ENCODE data around the gene TNS4. TPM values are rescaled to one million over a fixed set of nuclear protein-coding genes. Genes with fewer than 3 reads are reported as not detected.
A peak's percentile ranks its signal among the peaks of the same experiment; 100 is the strongest.

Gene TNS4, protein sequence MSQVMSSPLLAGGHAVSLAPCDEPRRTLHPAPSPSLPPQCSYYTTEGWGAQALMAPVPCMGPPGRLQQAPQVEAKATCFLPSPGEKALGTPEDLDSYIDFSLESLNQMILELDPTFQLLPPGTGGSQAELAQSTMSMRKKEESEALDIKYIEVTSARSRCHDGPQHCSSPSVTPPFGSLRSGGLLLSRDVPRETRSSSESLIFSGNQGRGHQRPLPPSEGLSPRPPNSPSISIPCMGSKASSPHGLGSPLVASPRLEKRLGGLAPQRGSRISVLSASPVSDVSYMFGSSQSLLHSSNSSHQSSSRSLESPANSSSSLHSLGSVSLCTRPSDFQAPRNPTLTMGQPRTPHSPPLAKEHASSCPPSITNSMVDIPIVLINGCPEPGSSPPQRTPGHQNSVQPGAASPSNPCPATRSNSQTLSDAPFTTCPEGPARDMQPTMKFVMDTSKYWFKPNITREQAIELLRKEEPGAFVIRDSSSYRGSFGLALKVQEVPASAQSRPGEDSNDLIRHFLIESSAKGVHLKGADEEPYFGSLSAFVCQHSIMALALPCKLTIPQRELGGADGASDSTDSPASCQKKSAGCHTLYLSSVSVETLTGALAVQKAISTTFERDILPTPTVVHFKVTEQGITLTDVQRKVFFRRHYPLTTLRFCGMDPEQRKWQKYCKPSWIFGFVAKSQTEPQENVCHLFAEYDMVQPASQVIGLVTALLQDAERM
- not detected in 2 replicates for total RNA-seq (ENCODE audit: low replicate concordance)

GRCh38 chr17:40501499-40501911, at the start of gene TNS4:
TSS of gene TNS4 (minus strand) at chr17:40501623. CDS start at chr17:40496425, 5,198 bp downstream.
- Histone ChIP-seq H3F3A (ENCODE audit: low read depth) (no peaks in the 10 kb centered on the region), H3K4me1 (peaks cover 2% of the 10 kb centered on the region), H3K4me3 (no peak within 1 kb of the TSS), H2AFZ (replicated peaks) (no peak within 1 kb of the TSS), H3K79me2 (ENCODE audit: low read depth) (no peaks in the 10 kb centered on the region), H3K9me3 (ENCODE audit: low read depth) (no peaks in the 10 kb centered on the region), H3K36me3 (no peaks in the 10 kb centered on the region), H3K27me3 (peaks cover 7% of the 10 kb centered on the region), H4K20me1 (ENCODE audit: low read depth) (no peaks in the 10 kb centered on the region), H3K9ac (no peak within 1 kb of the TSS), H3K27ac (no peak within 1 kb of the TSS), H3K4me2 (no peak within 1 kb of the TSS)
- peaks cover 14% of the 10 kb centered on the region for H3K4me1 Mint-ChIP-seq
- H3K4me3 Mint-ChIP-seq = no peak within 1 kb of the TSS
- no peak for DNase-seq (ENCODE audit: low spot score)
- TF ChIP-seq, protein P1, sequence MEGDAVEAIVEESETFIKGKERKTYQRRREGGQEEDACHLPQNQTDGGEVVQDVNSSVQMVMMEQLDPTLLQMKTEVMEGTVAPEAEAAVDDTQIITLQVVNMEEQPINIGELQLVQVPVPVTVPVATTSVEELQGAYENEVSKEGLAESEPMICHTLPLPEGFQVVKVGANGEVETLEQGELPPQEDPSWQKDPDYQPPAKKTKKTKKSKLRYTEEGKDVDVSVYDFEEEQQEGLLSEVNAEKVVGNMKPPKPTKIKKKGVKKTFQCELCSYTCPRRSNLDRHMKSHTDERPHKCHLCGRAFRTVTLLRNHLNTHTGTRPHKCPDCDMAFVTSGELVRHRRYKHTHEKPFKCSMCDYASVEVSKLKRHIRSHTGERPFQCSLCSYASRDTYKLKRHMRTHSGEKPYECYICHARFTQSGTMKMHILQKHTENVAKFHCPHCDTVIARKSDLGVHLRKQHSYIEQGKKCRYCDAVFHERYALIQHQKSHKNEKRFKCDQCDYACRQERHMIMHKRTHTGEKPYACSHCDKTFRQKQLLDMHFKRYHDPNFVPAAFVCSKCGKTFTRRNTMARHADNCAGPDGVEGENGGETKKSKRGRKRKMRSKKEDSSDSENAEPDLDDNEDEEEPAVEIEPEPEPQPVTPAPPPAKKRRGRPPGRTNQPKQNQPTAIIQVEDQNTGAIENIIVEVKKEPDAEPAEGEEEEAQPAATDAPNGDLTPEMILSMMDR (IDR thresholded peaks at IDR 0.05) = no peak
- TF ChIP-seq EZH2phosphoT487 (IDR thresholded peaks at IDR 0.05) (no peak), EZH2 (IDR thresholded peaks at IDR 0.05) (no peak)
- peaks cover 7% of the 10 kb centered on the region for H3K27me3 Mint-ChIP-seq (ENCODE audit: insufficient read depth, low read depth)
- no peaks in the 10 kb centered on the region for H3K9me3 Mint-ChIP-seq
- peak within 1 kb of the TSS; percentile 22 for H3K27ac Mint-ChIP-seq
- H3K36me3 Mint-ChIP-seq = no peaks in the 10 kb centered on the region

GRCh38 chr17:40550608-40551007, 49.2 kb upstream of the TNS4 start:
- Histone ChIP-seq H3K4me3 (no peak overlapping the region), H3F3A (ENCODE audit: low read depth) (no peaks in the 10 kb centered on the region), H2AFZ (replicated peaks) (no peak overlapping the region), H3K9me3 (ENCODE audit: low read depth) (no peaks in the 10 kb centered on the region), H3K4me2 (no peak overlapping the region), H3K27ac (no peak overlapping the region), H3K9ac (no peak overlapping the region), H3K36me3 (no peaks in the 10 kb centered on the region), H3K79me2 (ENCODE audit: low read depth) (no peaks in the 10 kb centered on the region), H3K27me3 (no peaks in the 10 kb centered on the region), H3K4me1 (peaks cover 17% of the 10 kb centered on the region), H4K20me1 (ENCODE audit: low read depth) (no peaks in the 10 kb centered on the region)
- H3K4me3 Mint-ChIP-seq = no peak overlapping the region
- no peaks in the 10 kb centered on the region for H3K36me3 Mint-ChIP-seq
- TF ChIP-seq EZH2 (IDR thresholded peaks at IDR 0.05) (no peak), EZH2phosphoT487 (IDR thresholded peaks at IDR 0.05) (no peak)
- TF ChIP-seq, protein P1 (IDR thresholded peaks at IDR 0.05) = no peak
- no peak for DNase-seq (ENCODE audit: low spot score)
- H3K27ac Mint-ChIP-seq = no peak overlapping the region
- H3K4me1 Mint-ChIP-seq = peaks cover 29% of the 10 kb centered on the region
- no peaks in the 10 kb centered on the region for H3K9me3 Mint-ChIP-seq
- H3K27me3 Mint-ChIP-seq (ENCODE audit: insufficient read depth, low read depth) = peaks cover 7% of the 10 kb centered on the region

- Histone ChIP-seq H3K27me3 (no peaks in the 10 kb centered on the region), H3K27ac (no peak overlapping the region), H3K9me3 (ENCODE audit: low read depth) (no peaks in the 10 kb centered on the region), H3K36me3 (no peaks in the 10 kb centered on the region), H3K4me3 (no peak overlapping the region), H4K20me1 (ENCODE audit: low read depth) (no peaks in the 10 kb centered on the region), H3F3A (ENCODE audit: low read depth) (no peaks in the 10 kb centered on the region), H3K4me1 (peaks cover 17% of the 10 kb centered on the region), H2AFZ (replicated peaks) (no peak overlapping the region), H3K4me2 (no peak overlapping the region), H3K79me2 (ENCODE audit: low read depth) (no peaks in the 10 kb centered on the region), H3K9ac (no peak overlapping the region)
- peaks cover 14% of the 10 kb centered on the region for H3K27me3 Mint-ChIP-seq (ENCODE audit: insufficient read depth, low read depth)
- TF ChIP-seq EZH2 (IDR thresholded peaks at IDR 0.05) = no peak
- TF ChIP-seq EZH2phosphoT487 (IDR thresholded peaks at IDR 0.05) = no peak
- TF ChIP-seq, protein P1 (IDR thresholded peaks at IDR 0.05) = no peak
- no peaks in the 10 kb centered on the region for H3K36me3 Mint-ChIP-seq
- H3K27ac Mint-ChIP-seq = peak overlapping the region; percentile 66
- H3K4me1 Mint-ChIP-seq = peaks cover 29% of the 10 kb centered on the region
- no peak for DNase-seq (ENCODE audit: low spot score)
- H3K9me3 Mint-ChIP-seq = no peaks in the 10 kb centered on the region
- H3K4me3 Mint-ChIP-seq = no peak overlapping the region
Measured at GRCh38 chr17:40548982-40549685, 47.7 kb upstream of the TNS4 start.
